H1 (cell line): ENCODE data around the gene ZSWIM9. TPM values are rescaled to one million over a fixed set of nuclear protein-coding genes. Genes with fewer than 3 reads are reported as not detected.

Experiments used
- polyA plus RNA-seq, 7 experiments: library from polyadenylated mRNA; depleted of rRNA in 3 of 7; stranded (reverse) in 5 of 7; unstranded in 2 of 7; fragments of >200 nt in 5 of 7; fragments of 200-250 nt in 2 of 7; gene quantifications; 1 replicate in 5 of 7; 2 replicates in 1 of 7; 4 replicates in 1 of 7; pipeline versions ENCODE4 v1.2.1 to v1.2.3, GENCODE V29; 2011 to 2013; ENCODE audit warnings: missing spikeins in 2 of 7, mixed read lengths in 2 of 7
- total RNA-seq: library from RNA; stranded (reverse); fragmentation: NEBNext Ultra II Directional; extraction: Animal tissue kit (Norgen Biotek cat#: 25700); gene quantifications from 2 replicates; pipeline ENCODE4 v1.2.1, GENCODE V29; 2021
- TF ChIP-seq, protein P1 (sequence below): fragments of 300-600 bp; sonication (generic); IDR thresholded peaks from 2 replicates; pipeline ENCODE4 v1.7.1; 2012; ENCODE audit warnings: low read length, moderate library complexity, mild to moderate bottlenecking, inconsistent platforms; ENCODE audit not compliant: insufficient replicate concordance

Gene ZSWIM9
- total and polyA plus RNA-seq, 2 of the 8 experiments (the other 6 are each of a cell fraction or from before 2014, with no cell fraction given): 1.5 to 10.4 TPM

DNA sequence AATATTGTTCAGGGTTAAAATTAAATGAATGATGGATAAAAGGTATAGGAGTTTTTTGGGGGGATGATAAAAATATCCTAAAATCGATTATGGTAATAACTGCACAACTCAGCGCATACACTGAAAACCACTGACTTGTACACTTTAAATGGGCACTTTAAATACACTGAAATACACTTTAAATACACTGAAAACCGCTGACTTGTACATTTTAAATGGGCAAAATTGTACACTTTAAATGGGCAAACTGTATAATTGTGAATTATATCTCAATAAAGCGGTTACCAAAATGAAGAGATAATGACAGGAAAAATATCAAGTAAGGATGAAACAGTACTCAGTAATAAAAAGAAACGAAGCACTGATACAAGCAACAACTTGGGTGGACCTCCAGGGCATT lies 1.8 kb upstream of the ZSWIM9 start (continued):
- TF ChIP-seq, protein P1, sequence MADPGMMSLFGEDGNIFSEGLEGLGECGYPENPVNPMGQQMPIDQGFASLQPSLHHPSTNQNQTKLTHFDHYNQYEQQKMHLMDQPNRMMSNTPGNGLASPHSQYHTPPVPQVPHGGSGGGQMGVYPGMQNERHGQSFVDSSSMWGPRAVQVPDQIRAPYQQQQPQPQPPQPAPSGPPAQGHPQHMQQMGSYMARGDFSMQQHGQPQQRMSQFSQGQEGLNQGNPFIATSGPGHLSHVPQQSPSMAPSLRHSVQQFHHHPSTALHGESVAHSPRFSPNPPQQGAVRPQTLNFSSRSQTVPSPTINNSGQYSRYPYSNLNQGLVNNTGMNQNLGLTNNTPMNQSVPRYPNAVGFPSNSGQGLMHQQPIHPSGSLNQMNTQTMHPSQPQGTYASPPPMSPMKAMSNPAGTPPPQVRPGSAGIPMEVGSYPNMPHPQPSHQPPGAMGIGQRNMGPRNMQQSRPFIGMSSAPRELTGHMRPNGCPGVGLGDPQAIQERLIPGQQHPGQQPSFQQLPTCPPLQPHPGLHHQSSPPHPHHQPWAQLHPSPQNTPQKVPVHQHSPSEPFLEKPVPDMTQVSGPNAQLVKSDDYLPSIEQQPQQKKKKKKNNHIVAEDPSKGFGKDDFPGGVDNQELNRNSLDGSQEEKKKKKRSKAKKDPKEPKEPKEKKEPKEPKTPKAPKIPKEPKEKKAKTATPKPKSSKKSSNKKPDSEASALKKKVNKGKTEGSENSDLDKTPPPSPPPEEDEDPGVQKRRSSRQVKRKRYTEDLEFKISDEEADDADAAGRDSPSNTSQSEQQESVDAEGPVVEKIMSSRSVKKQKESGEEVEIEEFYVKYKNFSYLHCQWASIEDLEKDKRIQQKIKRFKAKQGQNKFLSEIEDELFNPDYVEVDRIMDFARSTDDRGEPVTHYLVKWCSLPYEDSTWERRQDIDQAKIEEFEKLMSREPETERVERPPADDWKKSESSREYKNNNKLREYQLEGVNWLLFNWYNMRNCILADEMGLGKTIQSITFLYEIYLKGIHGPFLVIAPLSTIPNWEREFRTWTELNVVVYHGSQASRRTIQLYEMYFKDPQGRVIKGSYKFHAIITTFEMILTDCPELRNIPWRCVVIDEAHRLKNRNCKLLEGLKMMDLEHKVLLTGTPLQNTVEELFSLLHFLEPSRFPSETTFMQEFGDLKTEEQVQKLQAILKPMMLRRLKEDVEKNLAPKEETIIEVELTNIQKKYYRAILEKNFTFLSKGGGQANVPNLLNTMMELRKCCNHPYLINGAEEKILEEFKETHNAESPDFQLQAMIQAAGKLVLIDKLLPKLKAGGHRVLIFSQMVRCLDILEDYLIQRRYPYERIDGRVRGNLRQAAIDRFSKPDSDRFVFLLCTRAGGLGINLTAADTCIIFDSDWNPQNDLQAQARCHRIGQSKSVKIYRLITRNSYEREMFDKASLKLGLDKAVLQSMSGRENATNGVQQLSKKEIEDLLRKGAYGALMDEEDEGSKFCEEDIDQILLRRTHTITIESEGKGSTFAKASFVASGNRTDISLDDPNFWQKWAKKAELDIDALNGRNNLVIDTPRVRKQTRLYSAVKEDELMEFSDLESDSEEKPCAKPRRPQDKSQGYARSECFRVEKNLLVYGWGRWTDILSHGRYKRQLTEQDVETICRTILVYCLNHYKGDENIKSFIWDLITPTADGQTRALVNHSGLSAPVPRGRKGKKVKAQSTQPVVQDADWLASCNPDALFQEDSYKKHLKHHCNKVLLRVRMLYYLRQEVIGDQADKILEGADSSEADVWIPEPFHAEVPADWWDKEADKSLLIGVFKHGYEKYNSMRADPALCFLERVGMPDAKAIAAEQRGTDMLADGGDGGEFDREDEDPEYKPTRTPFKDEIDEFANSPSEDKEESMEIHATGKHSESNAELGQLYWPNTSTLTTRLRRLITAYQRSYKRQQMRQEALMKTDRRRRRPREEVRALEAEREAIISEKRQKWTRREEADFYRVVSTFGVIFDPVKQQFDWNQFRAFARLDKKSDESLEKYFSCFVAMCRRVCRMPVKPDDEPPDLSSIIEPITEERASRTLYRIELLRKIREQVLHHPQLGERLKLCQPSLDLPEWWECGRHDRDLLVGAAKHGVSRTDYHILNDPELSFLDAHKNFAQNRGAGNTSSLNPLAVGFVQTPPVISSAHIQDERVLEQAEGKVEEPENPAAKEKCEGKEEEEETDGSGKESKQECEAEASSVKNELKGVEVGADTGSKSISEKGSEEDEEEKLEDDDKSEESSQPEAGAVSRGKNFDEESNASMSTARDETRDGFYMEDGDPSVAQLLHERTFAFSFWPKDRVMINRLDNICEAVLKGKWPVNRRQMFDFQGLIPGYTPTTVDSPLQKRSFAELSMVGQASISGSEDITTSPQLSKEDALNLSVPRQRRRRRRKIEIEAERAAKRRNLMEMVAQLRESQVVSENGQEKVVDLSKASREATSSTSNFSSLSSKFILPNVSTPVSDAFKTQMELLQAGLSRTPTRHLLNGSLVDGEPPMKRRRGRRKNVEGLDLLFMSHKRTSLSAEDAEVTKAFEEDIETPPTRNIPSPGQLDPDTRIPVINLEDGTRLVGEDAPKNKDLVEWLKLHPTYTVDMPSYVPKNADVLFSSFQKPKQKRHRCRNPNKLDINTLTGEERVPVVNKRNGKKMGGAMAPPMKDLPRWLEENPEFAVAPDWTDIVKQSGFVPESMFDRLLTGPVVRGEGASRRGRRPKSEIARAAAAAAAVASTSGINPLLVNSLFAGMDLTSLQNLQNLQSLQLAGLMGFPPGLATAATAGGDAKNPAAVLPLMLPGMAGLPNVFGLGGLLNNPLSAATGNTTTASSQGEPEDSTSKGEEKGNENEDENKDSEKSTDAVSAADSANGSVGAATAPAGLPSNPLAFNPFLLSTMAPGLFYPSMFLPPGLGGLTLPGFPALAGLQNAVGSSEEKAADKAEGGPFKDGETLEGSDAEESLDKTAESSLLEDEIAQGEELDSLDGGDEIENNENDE: no peak
